HG02981 (cell line): ENCODE results near the gene STRN.
"Not testable (repeated sequence)": the region's sequence is repeated elsewhere in the genome, so short reads cannot be mapped to it uniquely, and the experiment has no call there.

Experiments used
- ATAC-seq: cut with Tn5 transposase; IDR thresholded peaks from one replicate; pipeline ENCODE4 v1.9.1; 2021; ENCODE audit warnings: mild to moderate bottlenecking, moderate library complexity; ENCODE audit not compliant: unreplicated experiment

Gene STRN

GRCh38 chr2:36966370-36967235, at the start of gene STRN:
Gene STRN (minus strand): TSS chr2:36966536. CDS start chr2:36966463, 73 bp downstream.
- peak; percentile 97 for ATAC-seq

- peak; percentile 17 for ATAC-seq
Observed at GRCh38 chr2:37013315-37013641, 46.9 kb upstream of the STRN start.

- ATAC-seq = no peak
Observed at GRCh38 chr2:37011130-37011529, 44.8 kb upstream of the STRN start.

GRCh38 chr2:37005118-37005868, 39.0 kb upstream of the STRN start:
- ATAC-seq = peak; percentile 99

DNA sequence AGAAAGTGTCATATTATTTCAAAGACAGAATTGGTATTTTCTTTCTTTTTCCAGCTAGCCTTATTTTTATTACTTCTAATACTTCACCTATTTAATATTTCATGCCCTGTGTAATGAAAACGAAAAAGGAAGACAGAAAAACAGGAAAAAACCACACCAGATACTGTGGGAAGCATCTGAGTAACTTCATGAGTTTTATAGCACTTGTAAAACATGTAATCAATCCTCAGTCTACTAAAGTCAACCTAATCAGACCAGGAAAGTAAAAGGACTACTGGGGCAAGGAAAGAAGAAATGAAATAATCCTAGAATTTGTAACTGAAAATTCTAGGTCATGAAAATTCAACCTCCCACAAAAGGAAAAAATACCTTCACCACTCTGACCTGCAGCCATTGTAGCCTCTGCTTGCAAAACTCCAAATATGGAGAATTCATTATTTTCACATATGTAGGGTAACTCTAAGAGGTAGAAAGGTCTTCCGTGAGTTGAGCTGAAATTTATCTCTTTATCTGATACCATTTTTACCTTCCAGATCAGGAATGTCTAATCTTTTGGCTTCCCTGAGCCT, 34.7 kb upstream of the STRN start:
- no peak for ATAC-seq

DNA sequence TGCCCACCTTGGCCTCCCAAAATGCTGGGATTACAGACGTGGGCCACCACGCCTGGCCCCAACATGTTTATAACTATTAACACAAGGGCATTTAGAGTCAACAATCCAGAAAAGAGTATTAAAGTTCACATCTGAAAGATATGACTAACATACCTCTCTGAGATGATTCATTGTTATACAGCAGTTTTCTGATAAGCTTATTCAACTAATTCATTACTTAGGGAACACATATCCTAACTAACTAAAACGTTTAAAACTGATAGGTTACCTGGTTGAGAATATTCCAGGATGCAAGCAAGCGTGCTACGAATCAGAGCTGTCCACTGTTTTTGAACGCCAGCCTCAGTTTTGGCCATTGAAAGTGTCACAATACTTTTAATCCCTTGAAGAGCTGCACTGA, 34.0 kb upstream of the STRN start:
- ATAC-seq = no peak

DNA sequence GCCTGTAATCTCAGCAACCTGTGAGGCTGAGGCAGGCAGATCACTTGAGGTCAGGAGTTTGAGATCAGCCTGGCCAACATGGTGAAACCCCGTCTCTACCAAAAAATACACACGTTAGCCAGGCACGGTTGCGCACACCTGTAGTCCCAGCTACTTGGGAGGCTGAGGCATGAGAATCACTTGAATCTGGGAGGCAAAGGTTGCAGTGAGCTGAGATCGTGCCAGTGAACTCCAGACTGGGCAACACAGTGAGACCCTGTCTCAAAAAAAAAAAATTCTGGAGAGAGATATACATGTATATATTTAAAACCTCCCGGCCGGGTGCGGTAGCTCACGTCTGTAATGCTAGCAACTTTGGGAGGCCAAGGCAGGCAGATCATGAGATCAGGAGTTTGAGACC, 33.1 kb upstream of the STRN start:
- ATAC-seq = not testable (repeated sequence)

GRCh38 chr2:36993841-36994620, 27.7 kb upstream of the STRN start:
- ATAC-seq = no peak

DNA sequence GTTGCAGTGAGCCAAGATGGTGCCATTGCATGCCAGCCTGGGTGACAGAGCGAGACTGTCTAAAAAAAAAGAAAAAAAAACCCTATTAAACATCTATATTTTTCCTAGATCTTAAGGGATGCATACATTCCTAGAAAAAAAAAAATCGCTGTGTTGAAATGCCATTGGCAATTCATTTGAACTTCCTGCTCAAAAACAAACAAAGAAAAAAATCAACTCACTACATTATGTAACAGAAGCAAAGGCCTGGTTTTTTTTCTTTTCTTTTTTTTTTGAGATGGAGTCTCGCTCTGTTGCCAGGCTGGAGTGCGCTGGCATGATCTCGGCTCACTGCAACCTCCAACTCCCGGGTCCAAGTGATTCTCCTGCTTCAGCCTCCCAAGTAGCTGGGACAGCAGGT, 21.7 kb upstream of the STRN start:
- ATAC-seq = no peak

DNA sequence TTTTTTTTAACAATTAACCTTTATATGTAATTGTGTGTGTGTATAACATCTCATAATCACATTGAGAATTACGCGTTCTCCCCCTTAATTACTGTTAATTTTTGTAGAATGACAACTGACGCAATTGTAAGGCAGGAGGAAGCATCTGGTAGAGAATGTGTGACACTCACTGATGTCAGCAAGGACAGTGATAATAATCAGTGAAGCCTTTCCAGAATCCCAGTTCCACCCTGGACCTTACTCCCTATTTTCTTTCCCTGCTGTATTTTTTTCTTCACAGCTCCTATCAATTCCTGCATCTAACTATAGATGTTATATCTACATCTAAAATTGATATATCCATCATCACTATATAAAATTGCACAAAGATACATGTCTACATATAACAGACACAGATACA, 16.1 kb upstream of the STRN start:
- no peak for ATAC-seq

DNA sequence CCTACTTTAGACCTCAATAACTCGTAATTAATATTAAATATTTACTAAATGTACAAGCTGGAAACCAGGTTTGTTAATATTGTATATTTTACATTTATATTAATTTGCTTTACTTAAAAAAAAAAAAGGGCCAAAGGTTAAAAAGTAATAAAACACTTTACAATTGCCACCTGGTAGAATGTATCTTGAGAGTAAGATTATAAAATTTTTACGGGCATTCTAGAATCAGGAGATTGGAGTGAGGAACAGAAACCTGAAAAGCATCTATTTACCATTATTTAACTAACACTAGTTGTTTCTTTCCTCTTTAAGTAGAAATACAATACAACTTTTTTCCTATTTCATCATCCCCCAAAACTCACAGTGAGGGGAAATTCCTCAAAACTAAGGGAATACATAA, 15.6 kb upstream of the STRN start:
- ATAC-seq = no peak

DNA sequence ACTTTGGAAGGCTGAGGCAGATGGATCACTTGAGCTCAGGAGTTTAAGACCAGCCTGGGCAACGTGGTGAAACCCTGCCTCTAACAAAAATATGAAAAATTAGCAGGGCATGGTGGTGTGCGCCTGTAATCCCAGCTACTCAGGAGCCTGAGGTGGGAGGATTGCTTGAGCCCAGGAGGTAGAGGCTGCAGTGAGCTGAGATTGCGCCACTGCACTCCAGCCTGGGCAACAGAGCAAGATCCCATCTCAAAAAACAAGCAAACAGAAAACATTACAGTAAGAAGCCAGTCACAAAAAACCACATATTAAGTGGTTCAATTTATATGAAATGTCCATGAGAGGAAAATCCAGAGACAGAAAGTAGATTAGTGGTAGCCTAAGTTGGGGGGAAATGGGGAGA, 12.7 kb upstream of the STRN start:
- not testable (repeated sequence) for ATAC-seq

GRCh38 chr2:36976065-36976464, 9.7 kb upstream of the STRN start:
- ATAC-seq = no peak

DNA sequence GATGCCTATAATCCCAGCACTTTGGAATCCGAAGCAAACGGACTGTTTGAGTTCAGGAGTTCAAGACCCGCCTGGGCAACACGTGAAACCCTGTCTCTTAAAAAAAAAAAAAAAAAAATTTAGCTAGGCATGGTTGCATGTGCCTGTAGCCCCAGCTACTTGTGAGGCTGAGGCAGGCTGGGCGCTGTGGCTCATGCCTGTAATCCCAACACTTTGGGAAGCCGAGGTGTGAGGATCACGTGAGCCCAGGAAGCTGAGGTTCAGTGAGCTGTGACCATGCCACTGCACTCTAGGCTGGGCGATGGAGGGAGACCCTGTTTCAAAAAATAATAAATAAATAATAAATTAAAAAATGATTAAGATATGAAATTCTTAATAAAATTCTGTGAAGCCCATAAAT, 9.0 kb upstream of the STRN start:
- no peak for ATAC-seq

- no peak for ATAC-seq
Observed at GRCh38 chr2:36973320-36973719, 7.0 kb upstream of the STRN start.

DNA sequence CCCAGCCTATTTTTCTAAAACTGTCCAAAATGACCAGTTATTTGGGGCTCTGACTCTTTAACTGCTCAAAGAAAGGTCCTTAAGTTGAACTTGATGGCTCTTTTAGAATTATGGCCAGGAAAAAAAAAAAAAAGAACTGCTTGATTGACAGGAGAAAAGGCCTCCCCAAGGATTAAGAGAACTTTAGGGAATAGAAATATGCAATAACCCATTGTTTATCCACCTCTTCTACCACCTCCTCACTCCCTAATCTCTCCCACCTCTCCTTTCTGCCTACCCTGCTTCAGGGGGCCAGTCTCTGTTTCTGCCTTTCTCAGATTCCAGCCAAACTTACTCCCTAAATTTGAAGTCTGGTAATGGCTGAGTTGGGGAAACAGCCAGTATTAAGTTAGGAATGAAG, 5.7 kb upstream of the STRN start:
- ATAC-seq = no peak

GRCh38 chr2:36967236-36967876, 1.0 kb upstream of the STRN start:
- ATAC-seq = no peak

GRCh38 chr2:36965751-36966369, 476 bp downstream of the STRN start:
- peak; percentile 23 for ATAC-seq

- no peak for ATAC-seq
Observed at GRCh38 chr2:36965206-36965605, 1.1 kb downstream of the STRN start.

DNA sequence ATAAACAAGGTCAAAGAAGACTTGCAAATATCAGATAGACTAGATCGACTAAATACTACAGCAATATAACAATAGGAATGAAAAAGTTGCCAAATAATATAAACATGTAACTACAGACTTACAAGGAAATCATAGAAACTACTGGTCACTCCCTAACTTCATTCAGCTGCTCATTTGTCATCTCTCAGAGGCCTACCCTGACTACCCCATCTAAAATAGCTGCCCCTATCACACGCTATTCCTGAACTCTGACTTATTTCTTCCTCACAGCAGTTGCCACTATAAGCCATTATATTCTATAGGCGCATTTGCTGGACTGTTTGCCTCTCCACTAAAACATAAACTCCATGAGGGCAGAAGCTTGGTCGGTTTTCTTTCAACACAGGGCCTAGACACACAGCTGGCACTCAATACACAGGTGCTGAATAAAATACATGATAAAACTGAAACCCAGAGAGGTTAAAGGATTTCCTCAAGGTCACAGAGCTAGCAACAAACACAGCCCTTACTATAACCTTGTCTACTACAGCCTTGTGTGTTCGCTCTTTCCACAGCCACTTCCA, 1.8 kb downstream of the STRN start:
- ATAC-seq = no peak
